ENCODE data around the gene FOXP2.

- TF ChIP-seq, protein P1, sequence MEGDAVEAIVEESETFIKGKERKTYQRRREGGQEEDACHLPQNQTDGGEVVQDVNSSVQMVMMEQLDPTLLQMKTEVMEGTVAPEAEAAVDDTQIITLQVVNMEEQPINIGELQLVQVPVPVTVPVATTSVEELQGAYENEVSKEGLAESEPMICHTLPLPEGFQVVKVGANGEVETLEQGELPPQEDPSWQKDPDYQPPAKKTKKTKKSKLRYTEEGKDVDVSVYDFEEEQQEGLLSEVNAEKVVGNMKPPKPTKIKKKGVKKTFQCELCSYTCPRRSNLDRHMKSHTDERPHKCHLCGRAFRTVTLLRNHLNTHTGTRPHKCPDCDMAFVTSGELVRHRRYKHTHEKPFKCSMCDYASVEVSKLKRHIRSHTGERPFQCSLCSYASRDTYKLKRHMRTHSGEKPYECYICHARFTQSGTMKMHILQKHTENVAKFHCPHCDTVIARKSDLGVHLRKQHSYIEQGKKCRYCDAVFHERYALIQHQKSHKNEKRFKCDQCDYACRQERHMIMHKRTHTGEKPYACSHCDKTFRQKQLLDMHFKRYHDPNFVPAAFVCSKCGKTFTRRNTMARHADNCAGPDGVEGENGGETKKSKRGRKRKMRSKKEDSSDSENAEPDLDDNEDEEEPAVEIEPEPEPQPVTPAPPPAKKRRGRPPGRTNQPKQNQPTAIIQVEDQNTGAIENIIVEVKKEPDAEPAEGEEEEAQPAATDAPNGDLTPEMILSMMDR (IDR thresholded peaks at IDR 0.05) = no peak
- no peak for TF ChIP-seq POLR2A (IDR thresholded peaks at IDR 0.05)
Observed at GRCh38 chr7:114466917-114467316, 52.3 kb downstream of the FOXP2 start.
